Measurements from ENCODE around the gene PEAK3. TPM values are rescaled to one million over a fixed set of nuclear protein-coding genes. Genes with fewer than 3 reads are reported as not detected.
A peak's percentile ranks its signal among the peaks of the same experiment; 100 is the strongest.

The PEAK3 gene
- total and polyA plus RNA-seq, 2 donors (not counting 1 experiment from before 2014, with no cell fraction given): not detected

DNA sequence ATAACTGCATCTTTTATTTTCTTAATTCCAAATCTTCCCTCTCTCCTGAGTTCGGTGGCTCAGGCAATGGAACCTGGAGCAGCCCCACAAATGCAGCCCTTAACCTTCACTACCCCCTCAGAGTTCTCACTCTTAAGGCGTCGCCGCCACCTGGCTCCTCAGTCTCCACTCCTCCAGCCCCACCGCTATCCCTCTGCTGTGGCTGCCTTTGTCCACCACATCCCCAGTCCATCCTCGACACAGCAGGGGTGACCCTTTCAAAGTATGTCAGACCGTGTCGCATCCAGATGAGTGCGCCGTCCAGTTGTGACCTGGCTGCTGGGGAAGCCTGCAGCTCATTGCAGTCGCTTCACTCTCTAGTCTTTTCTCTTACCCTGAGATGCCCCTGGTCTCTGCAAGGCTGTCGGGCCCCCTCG is 47.5 kb upstream of the PEAK3 start:
- DNase-seq (ENCODE audit: low read depth in 2 of 2): no peak
- peak overlapping the region; percentile 66 to 95 (median 82) for H3K4me3 ChIP-seq (replicated peaks in 1 of 4; ENCODE audit: control extremely low read depth in 1 of 4, insufficient read depth in 1 of 4, low read depth in 3 of 4, low read length in 4 of 4)

DNA sequence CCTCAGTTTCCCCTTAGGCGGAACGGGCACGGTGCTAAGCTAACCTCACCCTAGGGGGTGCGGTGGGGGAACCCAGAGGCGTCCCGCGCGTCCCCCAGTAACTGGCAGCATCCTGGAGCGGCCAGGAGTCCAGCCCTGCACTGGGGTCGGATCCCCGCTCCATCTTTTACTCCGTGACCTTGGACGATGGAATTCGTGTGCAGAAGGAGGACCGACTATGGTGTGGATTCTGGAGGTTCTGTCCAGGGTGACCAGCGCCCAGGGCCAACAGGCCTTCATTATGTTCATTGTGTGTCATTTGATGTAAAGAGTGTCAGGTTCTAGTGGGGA is 47.1 kb upstream of the PEAK3 start:
- TF ChIP-seq, protein P1, sequence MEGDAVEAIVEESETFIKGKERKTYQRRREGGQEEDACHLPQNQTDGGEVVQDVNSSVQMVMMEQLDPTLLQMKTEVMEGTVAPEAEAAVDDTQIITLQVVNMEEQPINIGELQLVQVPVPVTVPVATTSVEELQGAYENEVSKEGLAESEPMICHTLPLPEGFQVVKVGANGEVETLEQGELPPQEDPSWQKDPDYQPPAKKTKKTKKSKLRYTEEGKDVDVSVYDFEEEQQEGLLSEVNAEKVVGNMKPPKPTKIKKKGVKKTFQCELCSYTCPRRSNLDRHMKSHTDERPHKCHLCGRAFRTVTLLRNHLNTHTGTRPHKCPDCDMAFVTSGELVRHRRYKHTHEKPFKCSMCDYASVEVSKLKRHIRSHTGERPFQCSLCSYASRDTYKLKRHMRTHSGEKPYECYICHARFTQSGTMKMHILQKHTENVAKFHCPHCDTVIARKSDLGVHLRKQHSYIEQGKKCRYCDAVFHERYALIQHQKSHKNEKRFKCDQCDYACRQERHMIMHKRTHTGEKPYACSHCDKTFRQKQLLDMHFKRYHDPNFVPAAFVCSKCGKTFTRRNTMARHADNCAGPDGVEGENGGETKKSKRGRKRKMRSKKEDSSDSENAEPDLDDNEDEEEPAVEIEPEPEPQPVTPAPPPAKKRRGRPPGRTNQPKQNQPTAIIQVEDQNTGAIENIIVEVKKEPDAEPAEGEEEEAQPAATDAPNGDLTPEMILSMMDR (conservative IDR thresholded peaks at IDR 0.05 in 1 of 2, IDR thresholded peaks at IDR 0.05 in 1 of 2; ENCODE audit: low read depth in 1 of 2, low read length in 2 of 2): no peak
- no peak for TF ChIP-seq EZH2 (IDR thresholded peaks at IDR 0.05; ENCODE audit: low read length, missing control alignments)
- no peak overlapping the region for H2AFZ ChIP-seq (ENCODE audit: low read length)

More for the DNA sequence above, 47.5 kb upstream of the PEAK3 start:
- Histone ChIP-seq H3K27me3 (ENCODE audit: control insufficient read depth, insufficient read depth, low read length) (no peaks in the 10 kb centered on the region), H4K20me1 (ENCODE audit: control insufficient read depth, extremely low read depth, insufficient read depth, low read length) (no peaks in the 10 kb centered on the region), H2AFZ (ENCODE audit: low read length) (no peak overlapping the region), H3K9me3 (ENCODE audit: control insufficient read depth, insufficient read depth, low read depth, low read length) (no peaks in the 10 kb centered on the region), H3K27ac (ENCODE audit: insufficient read depth, low read length) (peak overlapping the region; percentile 57), H3K79me2 (ENCODE audit: control insufficient read depth, insufficient read depth, low read length) (peaks cover 61% of the 10 kb centered on the region), H3K4me1 (ENCODE audit: control insufficient read depth, extremely low read depth, insufficient read depth, low read length) (peaks cover 5% of the 10 kb centered on the region), H3K4me2 (ENCODE audit: extremely low read depth, insufficient read depth, low read length) (peak overlapping the region; percentile 99), H3K36me3 (ENCODE audit: control insufficient read depth, insufficient read depth, low read length) (peaks cover 8% of the 10 kb centered on the region), H3K9ac (ENCODE audit: insufficient read depth, low read length) (no peak overlapping the region)
- TF ChIP-seq, protein P1 (conservative IDR thresholded peaks at IDR 0.05 in 1 of 2, IDR thresholded peaks at IDR 0.05 in 1 of 2; ENCODE audit: low read depth in 1 of 2, low read length in 2 of 2): no peak

DNA sequence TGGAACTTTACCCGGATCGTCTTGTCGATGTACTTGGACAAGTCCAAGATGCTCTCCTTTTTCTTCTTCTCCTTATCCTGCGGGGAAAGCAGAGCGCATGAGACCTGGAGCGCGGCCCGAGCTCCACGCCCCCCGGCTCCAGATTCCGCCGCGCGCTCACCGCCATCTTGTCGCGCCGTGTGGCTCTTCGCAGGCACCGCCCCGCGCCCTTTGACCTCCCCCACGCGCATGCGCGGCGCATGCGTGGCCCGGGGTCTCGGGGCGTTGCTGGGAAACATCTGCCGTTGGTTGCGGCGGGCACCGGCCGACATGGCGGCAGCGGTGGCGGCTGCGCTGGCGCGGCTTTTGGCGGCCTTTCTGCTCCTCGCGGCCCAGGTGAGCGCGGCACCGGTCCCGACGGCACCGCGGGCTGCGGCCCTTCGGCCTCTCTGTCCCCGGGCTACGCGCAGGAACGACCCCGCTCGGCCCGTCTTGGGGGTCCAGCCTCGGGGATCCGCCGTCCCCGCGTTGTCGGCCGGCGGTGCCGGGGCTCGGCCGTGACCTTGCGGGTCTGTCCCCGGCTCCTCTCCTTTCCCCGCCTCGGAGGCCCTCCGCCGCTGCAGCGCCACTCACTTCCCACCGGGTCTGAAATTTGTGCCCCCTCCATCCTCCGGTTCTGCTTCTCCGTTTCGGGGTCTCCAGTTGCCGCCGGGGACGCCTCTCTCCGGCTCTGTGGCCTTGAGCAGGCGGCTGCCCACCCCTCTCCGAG is 46.6 kb upstream of the PEAK3 start, which contains the start of the genes LSM7 and SPPL2B:
LSM7 (minus strand) TSS at position 186 of the 748 bp plus-strand sequence; CDS start at position 166, 20 bp downstream.
SPPL2B (plus strand) TSS at position 284 of the 748 bp plus-strand sequence; CDS start at position 310, 26 bp downstream.
- Histone ChIP-seq H3K4me3 (replicated peaks in 1 of 4; ENCODE audit: control extremely low read depth in 1 of 4, insufficient read depth in 1 of 4, low read depth in 3 of 4, low read length in 4 of 4) (peak within 1 kb of the TSS; percentile 66 to 95 (median 82)), H3K36me3 (ENCODE audit: control insufficient read depth, insufficient read depth, low read length) (peaks cover 13% of the 10 kb centered on the region), H3K27me3 (ENCODE audit: control insufficient read depth, insufficient read depth, low read length) (no peaks in the 10 kb centered on the region), H3K9me3 (ENCODE audit: control insufficient read depth, insufficient read depth, low read depth, low read length) (no peaks in the 10 kb centered on the region), H3K27ac (ENCODE audit: insufficient read depth, low read length) (peak within 1 kb of the TSS; percentile 57), H3K79me2 (ENCODE audit: control insufficient read depth, insufficient read depth, low read length) (peaks cover 54% of the 10 kb centered on the region), H3K4me1 (ENCODE audit: control insufficient read depth, extremely low read depth, insufficient read depth, low read length) (peaks cover 5% of the 10 kb centered on the region), H3K4me2 (ENCODE audit: extremely low read depth, insufficient read depth, low read length) (peak within 1 kb of the TSS; percentile 99), H2AFZ (ENCODE audit: low read length) (peak within 1 kb of the TSS; percentile 87), H3K9ac (ENCODE audit: insufficient read depth, low read length) (peak within 1 kb of the TSS; percentile 90), H4K20me1 (ENCODE audit: control insufficient read depth, extremely low read depth, insufficient read depth, low read length) (no peaks in the 10 kb centered on the region)
- TF ChIP-seq, protein P1 (conservative IDR thresholded peaks at IDR 0.05 in 1 of 2, IDR thresholded peaks at IDR 0.05 in 1 of 2; ENCODE audit: low read depth in 1 of 2, low read length in 2 of 2): no peak
- no peak for TF ChIP-seq EZH2 (IDR thresholded peaks at IDR 0.05; ENCODE audit: low read length, missing control alignments)
- peak; percentile 77 to 86 for DNase-seq (ENCODE audit: low read depth in 2 of 2)

More for the DNA sequence above, 47.1 kb upstream of the PEAK3 start:
- peak overlapping the region; percentile 66 to 95 (median 82) for H3K4me3 ChIP-seq (replicated peaks in 1 of 4; ENCODE audit: control extremely low read depth in 1 of 4, insufficient read depth in 1 of 4, low read depth in 3 of 4, low read length in 4 of 4)
- H3K4me2 ChIP-seq (ENCODE audit: extremely low read depth, insufficient read depth, low read length): peak overlapping the region; percentile 99
- no peaks in the 10 kb centered on the region for H4K20me1 ChIP-seq (ENCODE audit: control insufficient read depth, extremely low read depth, insufficient read depth, low read length)
- peaks cover 59% of the 10 kb centered on the region for H3K79me2 ChIP-seq (ENCODE audit: control insufficient read depth, insufficient read depth, low read length)
- H3K36me3 ChIP-seq (ENCODE audit: control insufficient read depth, insufficient read depth, low read length): peaks cover 12% of the 10 kb centered on the region
- H3K9me3 ChIP-seq (ENCODE audit: control insufficient read depth, insufficient read depth, low read depth, low read length): no peaks in the 10 kb centered on the region
- H3K27me3 ChIP-seq (ENCODE audit: control insufficient read depth, insufficient read depth, low read length): no peaks in the 10 kb centered on the region
- H3K9ac ChIP-seq (ENCODE audit: insufficient read depth, low read length): peak overlapping the region; percentile 90
- peaks cover 5% of the 10 kb centered on the region for H3K4me1 ChIP-seq (ENCODE audit: control insufficient read depth, extremely low read depth, insufficient read depth, low read length)
- DNase-seq (ENCODE audit: low read depth in 2 of 2): no peak
- peak overlapping the region; percentile 57 for H3K27ac ChIP-seq (ENCODE audit: insufficient read depth, low read length)
